ENCODE data around the gene ANKS3.

DNA sequence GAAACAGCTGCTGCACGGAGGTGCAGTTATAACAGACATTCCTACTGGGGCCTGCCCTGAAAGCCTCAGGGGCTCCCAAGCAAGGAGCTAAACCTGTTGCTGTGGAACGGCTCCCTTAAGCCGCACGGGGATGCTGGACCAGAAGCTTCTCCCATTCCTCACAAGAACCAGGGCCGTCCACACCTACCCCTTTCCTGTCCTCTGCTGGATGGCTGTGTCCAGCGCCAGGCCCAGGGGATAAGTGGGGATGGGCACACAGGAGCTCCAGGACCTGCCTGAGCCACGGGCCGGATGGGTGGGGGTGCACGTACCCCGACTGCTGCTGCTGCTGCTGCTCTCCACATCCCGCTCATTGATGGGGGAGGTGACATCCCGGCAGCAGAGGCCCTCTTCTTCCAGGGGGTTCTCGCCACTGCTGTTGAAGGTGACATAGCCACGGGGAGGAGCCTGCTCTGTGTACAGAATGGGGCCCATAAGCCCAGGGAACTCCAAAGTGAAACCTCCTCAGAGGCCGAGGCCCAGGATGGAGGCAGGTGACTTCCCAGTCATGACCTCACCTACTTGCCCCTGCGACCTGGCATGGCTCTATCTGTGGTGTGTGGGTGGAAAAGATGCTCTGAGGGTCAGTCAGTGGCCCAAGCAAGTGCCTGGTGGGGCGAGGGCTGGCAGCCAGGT lies 32.1 kb downstream of the ANKS3 start:
- TF ChIP-seq, protein P1, sequence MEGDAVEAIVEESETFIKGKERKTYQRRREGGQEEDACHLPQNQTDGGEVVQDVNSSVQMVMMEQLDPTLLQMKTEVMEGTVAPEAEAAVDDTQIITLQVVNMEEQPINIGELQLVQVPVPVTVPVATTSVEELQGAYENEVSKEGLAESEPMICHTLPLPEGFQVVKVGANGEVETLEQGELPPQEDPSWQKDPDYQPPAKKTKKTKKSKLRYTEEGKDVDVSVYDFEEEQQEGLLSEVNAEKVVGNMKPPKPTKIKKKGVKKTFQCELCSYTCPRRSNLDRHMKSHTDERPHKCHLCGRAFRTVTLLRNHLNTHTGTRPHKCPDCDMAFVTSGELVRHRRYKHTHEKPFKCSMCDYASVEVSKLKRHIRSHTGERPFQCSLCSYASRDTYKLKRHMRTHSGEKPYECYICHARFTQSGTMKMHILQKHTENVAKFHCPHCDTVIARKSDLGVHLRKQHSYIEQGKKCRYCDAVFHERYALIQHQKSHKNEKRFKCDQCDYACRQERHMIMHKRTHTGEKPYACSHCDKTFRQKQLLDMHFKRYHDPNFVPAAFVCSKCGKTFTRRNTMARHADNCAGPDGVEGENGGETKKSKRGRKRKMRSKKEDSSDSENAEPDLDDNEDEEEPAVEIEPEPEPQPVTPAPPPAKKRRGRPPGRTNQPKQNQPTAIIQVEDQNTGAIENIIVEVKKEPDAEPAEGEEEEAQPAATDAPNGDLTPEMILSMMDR (IDR thresholded peaks at IDR 0.05; ENCODE audit: insufficient read depth, low read length, poor library complexity, severe bottlenecking): no peak
- TF ChIP-seq EZH2phosphoT487 (conservative IDR thresholded peaks at IDR 0.05; ENCODE audit: low read length): no peak

Data from SU-DHL-6 (cell line).